H9 (cell line): ENCODE data around the gene COPB2. TPM values are rescaled to one million over a fixed set of nuclear protein-coding genes. Genes with fewer than 3 reads are reported as not detected.

Experiments
- DNase-seq: peaks from one replicate; pipeline ENCODE4 v3.0.0-alpha.2; 2017
- H2AFZ ChIP-seq: one replicate; pipeline ENCODE4 v1.6.1; 2013; ENCODE audit warnings: mild to moderate bottlenecking, low read length, control low read depth, moderate library complexity
- H2AK5ac ChIP-seq: 2 replicates; pipeline ENCODE4 v1.6.1; 2013; ENCODE audit warnings: low read length, control low read depth, mixed read lengths; ENCODE audit not compliant: insufficient read length
- H2BK120ac ChIP-seq: one replicate; pipeline ENCODE4 v1.6.1; 2013; ENCODE audit warnings: low read depth, mild to moderate bottlenecking, low read length, control low read depth, inconsistent platforms; ENCODE audit not compliant: poor library complexity, severe bottlenecking
- H2BK12ac ChIP-seq: 2 replicates; pipeline ENCODE4 v1.6.1; 2013; ENCODE audit warnings: low read length, control low read depth, mixed read lengths, low read depth; ENCODE audit not compliant: insufficient read length
- H2BK15ac ChIP-seq: 2 replicates; pipeline ENCODE4 v1.6.1; 2013; ENCODE audit warnings: low read depth, low read length, control low read depth
- H2BK20ac ChIP-seq: one replicate; pipeline ENCODE4 v1.6.1; 2013; ENCODE audit warnings: low read depth, mild to moderate bottlenecking, low read length, control low read depth, inconsistent platforms; ENCODE audit not compliant: poor library complexity, severe bottlenecking
- H2BK5ac ChIP-seq: 2 replicates; pipeline ENCODE4 v1.6.1; 2013; ENCODE audit warnings: low read length, control low read depth, mixed read lengths; ENCODE audit not compliant: insufficient read length
- H3K14ac ChIP-seq: 2 replicates; pipeline ENCODE4 v1.6.1; 2013; ENCODE audit warnings: low read length, control low read depth; ENCODE audit not compliant: insufficient read depth
- H3K18ac ChIP-seq: 2 replicates; pipeline ENCODE4 v1.6.1; 2013; ENCODE audit warnings: low read depth, mild to moderate bottlenecking, mixed read lengths, low read length, control low read depth; ENCODE audit not compliant: insufficient read length
- H3K23ac ChIP-seq: 2 replicates; pipeline ENCODE4 v1.6.1; 2013; ENCODE audit warnings: low read length, control low read depth, mixed read lengths, low read depth; ENCODE audit not compliant: insufficient read length
- H3K23me2 ChIP-seq: 2 replicates; pipeline ENCODE4 v1.6.1; 2013; ENCODE audit warnings: low read depth, mild to moderate bottlenecking, mixed read lengths, low read length, control low read depth; ENCODE audit not compliant: insufficient read length, poor library complexity, severe bottlenecking
- H3K27ac ChIP-seq: 2 replicates; pipeline ENCODE4 v1.5.1; 2013; ENCODE audit warnings: low read length, control low read depth, mixed read lengths, low read depth; ENCODE audit not compliant: insufficient read length
- H3K27me3 ChIP-seq: 2 replicates; pipeline ENCODE4 v1.6.1; 2013; ENCODE audit warnings: low read length, control low read depth, inconsistent platforms; ENCODE audit not compliant: insufficient read depth
- H3K4ac ChIP-seq: 2 replicates; pipeline ENCODE4 v1.6.1; 2013; ENCODE audit warnings: low read depth, mild to moderate bottlenecking, control low read depth, inconsistent platforms, low read length, moderate library complexity
- H3K4me1 ChIP-seq: 2 replicates; pipeline ENCODE4 v1.6.1; 2013; ENCODE audit warnings: low read length, control low read depth, inconsistent platforms; ENCODE audit not compliant: insufficient read depth
- H3K4me2 ChIP-seq: 2 replicates; pipeline ENCODE4 v1.6.1; 2013; ENCODE audit warnings: low read length, control low read depth, mixed read lengths; ENCODE audit not compliant: insufficient read length, insufficient read depth
- H3K56ac ChIP-seq: 2 replicates; pipeline ENCODE4 v1.6.1; 2013; ENCODE audit warnings: low read depth, mild to moderate bottlenecking, mixed read lengths, low read length, control low read depth; ENCODE audit not compliant: insufficient read length
- H3K79me1 ChIP-seq: 2 replicates; pipeline ENCODE4 v1.6.1; 2013; ENCODE audit warnings: low read depth, mild to moderate bottlenecking, moderate library complexity, low read length, control low read depth, inconsistent platforms; ENCODE audit not compliant: insufficient read depth, poor library complexity, severe bottlenecking
- H3K79me2 ChIP-seq: 2 replicates; pipeline ENCODE4 v1.6.1; 2013; ENCODE audit warnings: low read length, control low read depth, inconsistent platforms; ENCODE audit not compliant: insufficient read depth
- H3K9ac ChIP-seq: 2 replicates; pipeline ENCODE4 v1.6.1; 2013; ENCODE audit warnings: low read length, control low read depth, mixed read lengths; ENCODE audit not compliant: insufficient read length; ENCODE audit errors: extremely low read depth
- H3K9me3 ChIP-seq: one replicate; pipeline ENCODE4 v1.6.1; 2013; ENCODE audit warnings: low read depth, low read length, inconsistent platforms; ENCODE audit not compliant: control insufficient read depth
- H3T11ph ChIP-seq: one replicate; pipeline ENCODE4 v1.6.1; 2013; ENCODE audit warnings: mild to moderate bottlenecking, low read length, control low read depth, inconsistent platforms
- H4K20me1 ChIP-seq: one replicate; pipeline ENCODE4 v1.6.1; 2013; ENCODE audit not compliant: control insufficient read depth, insufficient read length, insufficient read depth
- H4K5ac ChIP-seq: 2 replicates; pipeline ENCODE4 v1.6.1; 2013; ENCODE audit warnings: low read depth, mild to moderate bottlenecking, mixed read lengths, low read length, control low read depth; ENCODE audit not compliant: insufficient read length
- H4K8ac ChIP-seq: replicated peaks from 2 replicates; pipeline ENCODE4 v1.6.1; 2013; ENCODE audit warnings: low read length, control low read depth, mixed read lengths, low read depth; ENCODE audit not compliant: insufficient read length
- H4K91ac ChIP-seq: 2 replicates; pipeline ENCODE4 v1.6.1; 2013; ENCODE audit warnings: low read depth, mild to moderate bottlenecking, moderate library complexity, mixed read lengths, low read length, control low read depth; ENCODE audit not compliant: insufficient read length
- H3K27ac Mint-ChIP-seq, 3 experiments: 2 replicates in 2 of 3; 3 replicates in 1 of 3; pipeline ENCODE4 v1.8.0; 2020 to 2021; ENCODE audit warnings: mixed read lengths in 3 of 3, mild to moderate bottlenecking in 1 of 3, moderate library complexity in 1 of 3
- H3K27me3 Mint-ChIP-seq: 2 replicates; pipeline ENCODE4 v1.8.0; 2021; ENCODE audit warnings: low read depth, mild to moderate bottlenecking, moderate library complexity, mixed read lengths
- H3K36me3 Mint-ChIP-seq, 3 experiments: 2 replicates in 2 of 3; 3 replicates in 1 of 3; pipeline ENCODE4 v1.8.0; 2020 to 2021; ENCODE audit warnings: low read depth in 3 of 3, mixed read lengths in 3 of 3; ENCODE audit not compliant: insufficient read depth in 1 of 3
- H3K4me1 Mint-ChIP-seq, 2 experiments: 2 replicates each; pipeline ENCODE4 v1.8.0; 2020; ENCODE audit warnings: mixed read lengths in 2 of 2
- H3K4me3 Mint-ChIP-seq, 2 experiments: 2 replicates in 1 of 2; 3 replicates in 1 of 2; pipeline ENCODE4 v1.8.0; 2020 to 2021; ENCODE audit warnings: mild to moderate bottlenecking in 2 of 2, mixed read lengths in 2 of 2, moderate library complexity in 1 of 2
- H3K9me3 Mint-ChIP-seq, 2 experiments: 2 replicates in 1 of 2; 3 replicates in 1 of 2; pipeline ENCODE4 v1.8.0; 2020; ENCODE audit warnings: mild to moderate bottlenecking in 2 of 2, mixed read lengths in 2 of 2, moderate library complexity in 1 of 2
- CTCF ChIP-seq: fragments of 200-600 bp; sonication (generic); conservative IDR thresholded peaks from 3 replicates; pipeline ENCODE4 v1.8.0; 2021; ENCODE audit warnings: antibody characterized with exemption, mild to moderate bottlenecking
- WGBS: extraction: QIAGEN DNeasy Blood & Tissue Kit; methylation state at CpG from one replicate; pipeline ENCODE4 v1.1.7; 2013; ENCODE audit warnings: missing lambda C conversion rate, low lambda C conversion rate, mixed read lengths; ENCODE audit not compliant: insufficient read length; ENCODE audit errors: extremely low coverage; 5-methylcytosine and 5-hydroxymethylcytosine counted together
- total RNA-seq: library from RNA; stranded (reverse); gene quantifications from 2 replicates; pipeline ENCODE4 v1.2.1, GENCODE V29; 2021

Gene COPB2
- total RNA-seq, 1 experiment from 2014 or later, result 121 TPM

DNA sequence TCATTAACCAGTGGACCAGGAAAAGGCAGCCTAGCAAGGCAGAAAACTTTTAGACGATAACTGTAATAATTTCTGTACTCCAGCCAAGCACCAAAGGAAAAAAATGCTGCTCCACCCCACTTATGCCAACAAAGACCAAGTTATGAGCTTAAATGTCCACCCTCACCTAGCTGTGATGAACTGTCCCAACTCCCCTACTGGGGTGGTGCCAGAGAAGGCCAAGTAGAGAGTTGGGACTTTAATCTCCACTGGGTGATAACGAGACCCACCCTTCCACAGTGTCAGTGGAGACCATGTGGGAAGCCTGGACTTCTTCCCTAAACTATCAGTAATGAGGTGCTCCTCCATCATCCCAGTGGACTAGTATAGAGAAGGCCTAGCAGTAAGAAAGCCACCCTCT, 33.8 kb upstream of the COPB2 start:
- Histone ChIP-seq H2BK120ac (no peak overlapping the region), H3K27ac (no peak overlapping the region), H3K4ac (no peak overlapping the region), H2BK5ac (no peak overlapping the region), H3K23me2 (no peaks in the 10 kb centered on the region), H4K5ac (no peak overlapping the region), H3K9me3 (no peaks in the 10 kb centered on the region), H3K18ac (no peak overlapping the region), H4K20me1 (no peaks in the 10 kb centered on the region), H3T11ph (no peak overlapping the region), H3K27me3 (no peaks in the 10 kb centered on the region), H3K14ac (no peak overlapping the region), H2AFZ (no peak overlapping the region), H3K4me1 (no peaks in the 10 kb centered on the region), H2BK20ac (no peak overlapping the region), H2BK15ac (no peak overlapping the region), H2BK12ac (no peak overlapping the region), H4K91ac (no peak overlapping the region), H3K23ac (no peak overlapping the region), H3K56ac (no peak overlapping the region), H4K8ac (no peak overlapping the region), H3K4me2 (no peak overlapping the region), H2AK5ac (no peak overlapping the region), H3K79me2 (no peaks in the 10 kb centered on the region), H3K79me1 (no peaks in the 10 kb centered on the region), H3K9ac (no peak overlapping the region)
- no peak overlapping the region for H3K4me3 Mint-ChIP-seq
- no peak for DNase-seq
- no CpG with 5 or more reads among the region's 2 CpGs for WGBS
- no peak overlapping the region for H3K27ac Mint-ChIP-seq
- H3K9me3 Mint-ChIP-seq, result no peaks in the 10 kb centered on the region
- H3K36me3 Mint-ChIP-seq, result 0 out of 7 replicates have a peak, but pooled peaks cover 0 to 6% (median 0%) of the 10 kb centered on the region in 3 experiments
- no peaks in the 10 kb centered on the region for H3K4me1 Mint-ChIP-seq
- no peak for TF ChIP-seq CTCF
- no peaks in the 10 kb centered on the region for H3K27me3 Mint-ChIP-seq
